AG08396 (cell line): Measurements from ENCODE around the gene SSX2.
"Not testable (repeated sequence)": the region's sequence is repeated elsewhere in the genome, so short reads cannot be mapped to it uniquely, and the experiment has no call there.

Experiments used
- DNase-seq: peaks from one replicate; pipeline ENCODE4 v3.0.0; 2012; ENCODE audit warnings: low spot score, mixed read lengths

SSX2 gene

DNA sequence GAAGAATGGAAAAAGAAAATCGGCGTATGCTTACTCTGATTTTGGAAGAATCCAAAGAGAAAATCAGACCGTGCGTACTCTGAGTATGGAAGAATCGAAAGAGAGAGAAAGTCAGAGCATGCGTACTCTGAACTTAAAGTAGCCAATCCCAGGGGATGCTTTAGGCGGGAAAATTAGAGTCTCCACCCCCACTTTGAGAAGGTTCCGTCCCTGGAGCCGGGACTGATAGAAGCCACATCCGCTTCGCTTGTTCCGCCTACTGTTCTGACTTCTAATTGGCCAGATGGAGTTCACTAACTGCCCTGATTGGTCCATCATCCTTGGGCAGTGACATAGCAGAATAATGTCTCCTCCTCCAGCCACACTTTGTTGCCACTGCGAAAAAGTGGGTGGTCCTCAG is at the start of gene SSX2:
TSS of gene SSX2 (minus strand) at position 101 of the 400 bp plus-strand sequence. CDS start 1,429 bp downstream, outside the sequence.
- DNase-seq: not testable (repeated sequence)

- DNase-seq: not testable (repeated sequence)
These were observed 44.0 kb upstream of the SSX2 start, which contains the start of gene SSX2B for GRCh38 chrX:52750952-52751351. Gene SSX2B (plus strand): TSS chrX:52751252. CDS start chrX:52752681, 1,429 bp downstream.

DNA sequence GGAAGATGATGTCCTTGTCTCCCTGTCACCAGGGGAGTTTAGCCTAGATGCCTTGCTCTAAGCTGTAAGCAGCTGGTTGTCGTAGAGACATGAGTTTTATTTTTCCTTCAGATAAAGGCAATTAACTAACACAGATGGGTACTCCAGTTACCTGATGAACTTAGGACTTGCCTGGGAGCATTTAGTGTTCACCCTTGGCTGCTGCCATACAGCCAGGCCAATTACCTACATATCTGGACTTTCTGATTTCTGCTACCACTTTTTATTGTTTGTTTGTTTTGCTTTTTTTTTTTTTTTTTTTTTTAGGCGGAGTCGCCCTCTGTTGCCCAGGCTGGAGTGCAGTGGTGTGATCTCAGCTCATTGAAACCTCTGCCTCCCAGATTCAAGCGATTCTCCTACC is 14.9 kb downstream of the SSX2 start:
- DNase-seq: not testable (repeated sequence)

DNA sequence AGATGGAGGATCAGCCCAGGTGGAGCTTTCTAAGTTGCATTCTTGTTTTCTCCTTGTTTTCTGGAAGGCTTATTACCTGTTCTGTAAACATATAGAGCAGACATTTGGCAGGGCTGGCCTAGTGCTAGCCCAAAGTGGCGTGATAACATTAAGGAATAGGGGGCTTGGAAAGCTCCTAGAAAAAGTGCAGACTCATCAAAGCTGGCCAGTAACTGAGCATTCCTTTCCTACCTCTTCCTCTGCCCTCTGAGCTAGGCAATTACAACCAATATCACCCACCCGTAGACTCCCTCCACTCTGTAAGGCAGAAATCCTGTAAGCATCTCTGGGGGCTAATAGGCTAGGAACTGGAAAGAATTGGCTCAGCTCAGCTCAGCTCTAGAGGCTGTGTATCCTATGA is 44.8 kb downstream of the SSX2 start:
- DNase-seq: not testable (repeated sequence)

DNA sequence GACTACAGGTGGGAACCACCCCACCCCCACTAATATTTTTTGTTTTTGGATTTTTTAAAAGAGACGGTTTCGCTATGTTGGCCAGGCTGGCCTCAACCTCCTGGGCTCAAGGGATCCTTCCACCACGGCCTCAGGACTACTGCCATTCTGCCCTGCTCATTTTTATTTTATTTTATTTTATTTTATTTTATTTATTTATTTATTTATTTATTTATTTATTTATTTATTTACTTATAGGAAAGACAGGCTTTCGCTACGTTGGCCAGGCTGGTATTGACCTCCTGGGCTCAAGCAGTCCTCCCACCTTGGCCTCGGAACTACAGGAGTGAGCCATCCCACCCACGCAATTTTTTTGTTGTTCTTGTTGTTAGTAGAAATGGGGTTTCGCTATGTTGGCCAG is 51.5 kb downstream of the SSX2 start:
- DNase-seq: not testable (repeated sequence)

GRCh38 chrX:52654800-52655199 is 52.2 kb downstream of the SSX2 start, which contains the start of gene SSX7:
Gene SSX7 (minus strand): TSS chrX:52654900. CDS start chrX:52653472, 1,428 bp downstream.
- not testable (repeated sequence) for DNase-seq

- DNase-seq: not testable (repeated sequence)
These were observed 56.3 kb downstream of the SSX2 start for GRCh38 chrX:52650676-52651075.

DNA sequence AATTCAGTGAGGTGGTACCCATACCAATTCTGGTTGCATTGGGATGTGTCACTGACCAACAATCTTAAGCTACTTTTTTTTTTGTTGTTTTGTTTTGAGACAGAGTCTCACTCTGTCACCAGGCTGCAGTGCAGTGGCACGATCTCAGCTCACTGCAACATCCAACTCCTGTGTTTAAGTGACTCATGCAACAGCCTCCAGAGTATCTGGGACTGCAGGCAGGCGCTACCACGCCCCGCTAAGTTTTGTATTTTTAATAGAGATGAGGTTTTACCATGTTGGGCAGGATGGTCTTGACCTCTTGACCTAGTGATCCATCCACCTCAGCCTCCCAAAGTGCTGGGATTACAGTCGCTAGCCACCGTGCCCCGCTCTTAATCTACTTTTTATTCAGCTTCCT is 58.0 kb downstream of the SSX2 start:
- not testable (repeated sequence) for DNase-seq
